GM21717 (cell line): Measurements from ENCODE around the gene SBNO2.

ENCODE experiments used
- ATAC-seq: cut with Tn5 transposase; IDR thresholded peaks from one replicate; pipeline ENCODE4 v1.9.1; 2021; ENCODE audit warnings: mild to moderate bottlenecking, moderate library complexity; ENCODE audit not compliant: unreplicated experiment

The SBNO2 gene, protein sequence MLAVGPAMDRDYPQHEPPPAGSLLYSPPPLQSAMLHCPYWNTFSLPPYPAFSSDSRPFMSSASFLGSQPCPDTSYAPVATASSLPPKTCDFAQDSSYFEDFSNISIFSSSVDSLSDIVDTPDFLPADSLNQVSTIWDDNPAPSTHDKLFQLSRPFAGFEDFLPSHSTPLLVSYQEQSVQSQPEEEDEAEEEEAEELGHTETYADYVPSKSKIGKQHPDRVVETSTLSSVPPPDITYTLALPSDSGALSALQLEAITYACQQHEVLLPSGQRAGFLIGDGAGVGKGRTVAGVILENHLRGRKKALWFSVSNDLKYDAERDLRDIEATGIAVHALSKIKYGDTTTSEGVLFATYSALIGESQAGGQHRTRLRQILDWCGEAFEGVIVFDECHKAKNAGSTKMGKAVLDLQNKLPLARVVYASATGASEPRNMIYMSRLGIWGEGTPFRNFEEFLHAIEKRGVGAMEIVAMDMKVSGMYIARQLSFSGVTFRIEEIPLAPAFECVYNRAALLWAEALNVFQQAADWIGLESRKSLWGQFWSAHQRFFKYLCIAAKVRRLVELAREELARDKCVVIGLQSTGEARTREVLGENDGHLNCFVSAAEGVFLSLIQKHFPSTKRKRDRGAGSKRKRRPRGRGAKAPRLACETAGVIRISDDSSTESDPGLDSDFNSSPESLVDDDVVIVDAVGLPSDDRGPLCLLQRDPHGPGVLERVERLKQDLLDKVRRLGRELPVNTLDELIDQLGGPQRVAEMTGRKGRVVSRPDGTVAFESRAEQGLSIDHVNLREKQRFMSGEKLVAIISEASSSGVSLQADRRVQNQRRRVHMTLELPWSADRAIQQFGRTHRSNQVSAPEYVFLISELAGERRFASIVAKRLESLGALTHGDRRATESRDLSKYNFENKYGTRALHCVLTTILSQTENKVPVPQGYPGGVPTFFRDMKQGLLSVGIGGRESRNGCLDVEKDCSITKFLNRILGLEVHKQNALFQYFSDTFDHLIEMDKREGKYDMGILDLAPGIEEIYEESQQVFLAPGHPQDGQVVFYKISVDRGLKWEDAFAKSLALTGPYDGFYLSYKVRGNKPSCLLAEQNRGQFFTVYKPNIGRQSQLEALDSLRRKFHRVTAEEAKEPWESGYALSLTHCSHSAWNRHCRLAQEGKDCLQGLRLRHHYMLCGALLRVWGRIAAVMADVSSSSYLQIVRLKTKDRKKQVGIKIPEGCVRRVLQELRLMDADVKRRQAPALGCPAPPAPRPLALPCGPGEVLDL (N-terminal part only)

DNA sequence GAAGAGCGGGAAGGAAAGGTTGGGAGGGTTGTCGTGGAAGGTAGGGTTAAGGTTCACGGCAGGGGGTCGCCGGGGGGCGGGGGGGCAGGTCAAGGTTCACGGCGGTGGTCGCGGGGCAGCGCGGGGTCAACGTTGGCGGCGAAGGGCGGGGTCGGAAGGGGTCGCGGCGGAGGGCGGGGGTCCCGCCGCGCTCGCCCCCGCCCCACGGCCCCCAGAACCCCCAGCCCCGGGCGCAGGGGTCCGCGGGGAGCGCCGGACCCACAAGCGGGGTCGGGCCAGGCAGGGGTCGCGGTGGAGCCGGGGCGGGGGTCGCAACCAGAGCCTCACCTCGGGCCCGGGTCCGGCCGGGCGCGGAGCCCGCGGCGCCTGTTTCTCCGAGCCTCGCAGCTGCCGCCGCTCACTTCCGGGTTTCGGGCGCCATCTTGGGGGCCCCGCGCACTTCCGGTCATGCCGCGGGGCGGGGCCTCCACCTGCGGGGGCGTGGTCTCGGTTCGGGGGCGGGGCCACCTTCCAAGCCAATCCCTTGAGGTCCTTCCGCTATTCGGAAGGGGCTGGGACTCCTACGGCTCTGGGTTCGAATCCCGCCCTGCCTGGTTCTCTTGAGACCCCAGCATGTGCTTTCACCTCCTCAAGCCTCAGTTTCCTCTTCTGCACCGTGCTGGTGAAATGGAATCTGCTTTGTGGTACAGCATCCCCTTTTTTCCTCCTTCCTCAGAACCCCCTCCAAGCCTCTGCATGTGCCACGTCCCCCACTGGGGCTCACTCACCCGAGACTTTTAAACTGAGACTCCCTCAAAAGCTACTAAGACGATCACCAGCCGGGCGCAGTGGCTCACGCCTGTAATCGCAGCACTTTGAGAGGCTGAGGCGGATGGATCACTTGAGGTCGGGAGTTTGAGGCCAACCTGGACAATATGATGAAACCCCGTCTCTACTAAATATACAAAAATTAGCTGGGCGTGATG, at the start of gene SBNO2:
Gene SBNO2, minus strand, starts transcription at position 424 of the 965 bp plus-strand sequence. CDS start 19,992 bp downstream, outside the sequence.
- no peak for ATAC-seq

DNA sequence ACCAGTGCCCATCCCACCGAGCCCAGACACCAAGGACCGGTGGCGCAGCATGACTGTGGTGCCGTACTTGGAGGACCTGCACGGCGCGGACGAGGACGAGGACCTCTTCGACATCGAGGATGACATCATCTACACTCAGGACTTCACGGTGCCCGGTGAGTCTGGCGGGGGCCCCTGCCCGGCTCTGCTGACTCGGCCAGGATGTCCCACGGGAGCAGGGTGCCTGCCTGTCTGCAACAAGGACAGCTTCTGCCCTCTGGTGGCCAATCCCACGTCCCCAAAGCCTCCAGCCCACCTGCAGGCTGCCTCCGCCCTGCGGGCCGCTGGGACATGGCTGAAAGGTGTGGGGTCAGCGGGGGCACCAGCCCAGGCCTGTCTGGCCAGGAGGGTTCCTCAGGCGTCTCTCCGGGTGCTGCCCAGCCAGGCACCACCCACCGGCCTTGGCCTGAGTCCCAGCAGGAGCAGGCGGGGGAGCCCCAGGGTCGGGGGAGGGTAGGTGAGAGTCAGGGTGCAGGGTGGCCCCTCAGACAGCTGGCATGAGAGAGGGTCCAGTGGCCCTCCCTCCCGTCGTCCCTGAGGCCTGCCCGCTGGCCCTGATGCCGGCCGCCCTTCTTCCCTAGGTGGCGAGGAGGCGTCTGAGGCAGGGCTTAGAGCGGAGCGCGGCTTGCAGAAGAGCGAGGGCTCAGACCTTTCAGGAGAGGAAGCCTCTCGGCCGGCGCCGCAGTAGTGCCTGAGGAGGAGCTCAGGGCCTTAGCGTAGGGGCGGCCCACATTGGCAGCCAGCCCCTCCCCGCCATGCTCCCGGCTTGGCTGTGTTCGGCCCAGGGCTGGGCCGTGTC, 49.2 kb upstream of the SBNO2 start:
- ATAC-seq: no peak

DNA sequence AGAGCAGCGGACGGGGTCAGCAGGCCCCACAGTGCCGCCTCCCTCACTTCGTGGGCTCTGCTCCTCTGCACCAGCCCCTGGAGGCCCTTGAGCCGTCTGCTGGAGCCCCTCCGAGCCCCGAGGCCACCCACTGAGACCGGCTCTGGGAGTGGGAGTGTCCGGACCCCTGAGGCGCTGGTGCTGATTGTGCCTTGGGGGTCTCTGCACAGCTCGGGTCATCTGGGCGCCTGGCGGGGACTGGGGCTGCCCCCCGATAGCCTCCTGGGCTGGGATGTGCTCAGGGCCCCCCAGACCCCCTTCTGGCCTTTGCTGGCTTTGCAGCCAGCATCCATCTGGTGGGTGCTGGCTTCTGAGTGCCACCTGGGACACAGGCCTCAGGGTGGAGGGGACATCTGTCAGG, 48.3 kb upstream of the SBNO2 start:
- ATAC-seq: no peak

DNA sequence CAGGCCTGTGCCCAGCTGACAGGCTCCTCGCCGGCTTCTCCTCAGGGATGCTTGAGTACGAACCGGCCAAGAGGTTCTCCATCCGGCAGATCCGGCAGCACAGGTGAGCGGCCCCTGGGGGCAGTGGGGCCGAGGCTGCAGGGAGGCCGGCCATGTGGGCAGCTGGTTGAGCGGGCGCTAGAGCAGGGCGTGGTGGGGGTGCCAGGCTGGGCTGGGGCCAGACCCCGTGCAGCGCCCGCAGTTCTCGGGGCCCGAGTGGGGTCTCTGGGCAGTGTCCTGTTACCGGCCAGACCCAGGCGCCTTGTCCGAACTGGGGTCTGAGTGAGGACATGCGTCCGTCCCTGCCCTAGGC, 47.8 kb upstream of the SBNO2 start:
- ATAC-seq: no peak

DNA sequence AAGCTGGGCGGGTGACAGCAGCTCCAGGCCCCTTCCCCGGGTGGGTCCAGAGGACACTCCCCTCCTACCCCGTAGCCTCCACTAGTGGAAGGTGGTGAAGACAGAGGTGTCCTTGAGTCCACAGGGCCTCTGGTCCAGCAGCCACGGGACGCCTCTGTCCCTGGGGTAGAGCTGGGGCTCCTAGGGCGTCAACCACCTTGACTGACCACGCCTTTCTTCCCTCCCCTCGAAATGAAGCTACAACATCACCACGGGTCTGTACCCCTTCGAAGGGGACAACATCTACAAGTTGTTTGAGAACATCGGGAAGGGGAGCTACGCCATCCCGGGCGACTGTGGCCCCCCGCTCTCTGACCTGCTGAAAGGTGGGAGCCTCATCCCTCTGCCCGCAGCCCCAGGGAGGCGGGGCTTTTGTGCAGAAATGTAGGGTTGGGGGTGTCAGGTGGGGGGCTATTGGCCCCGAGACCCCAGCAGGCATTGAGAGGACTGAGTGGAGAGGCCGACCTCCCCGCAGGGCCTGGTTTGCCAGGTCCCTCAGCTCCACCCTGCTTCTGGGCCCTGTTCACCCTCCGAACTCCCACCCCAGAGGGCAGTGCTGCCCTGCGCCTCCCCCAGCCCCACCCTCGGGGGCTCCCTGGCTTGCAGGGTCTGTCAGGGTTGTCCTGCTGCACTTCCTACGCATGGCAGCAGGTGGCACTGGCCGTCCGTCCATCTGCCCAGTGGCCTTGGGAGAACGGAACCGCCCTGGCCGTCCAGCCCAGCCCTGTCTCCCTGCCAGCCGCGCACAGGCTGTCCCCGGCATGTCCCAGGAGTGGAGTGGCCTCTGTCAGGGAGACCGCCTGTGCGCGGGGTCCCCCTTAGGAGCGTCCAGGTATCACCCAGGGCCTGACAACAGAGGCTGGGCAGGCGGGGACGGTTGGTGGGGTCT, 47.2 kb upstream of the SBNO2 start:
- no peak for ATAC-seq

DNA sequence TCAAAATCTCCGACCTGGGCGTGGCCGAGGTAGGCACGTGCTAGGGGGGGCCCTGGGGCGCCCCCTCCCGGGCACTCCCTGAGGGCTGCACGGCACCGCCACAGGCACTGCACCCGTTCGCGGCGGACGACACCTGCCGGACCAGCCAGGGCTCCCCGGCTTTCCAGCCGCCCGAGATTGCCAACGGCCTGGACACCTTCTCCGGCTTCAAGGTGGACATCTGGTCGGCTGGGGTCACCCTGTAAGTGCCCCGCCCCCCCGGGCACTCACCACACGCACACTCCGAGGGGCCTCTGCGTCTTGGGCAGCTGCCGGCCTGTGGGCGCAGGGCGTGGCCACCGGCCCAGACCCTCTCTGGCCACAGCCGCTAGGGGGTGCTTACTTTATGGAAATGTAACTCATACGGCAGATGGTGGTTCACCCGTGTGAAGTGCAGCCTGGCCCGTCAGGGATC, 46.4 kb upstream of the SBNO2 start:
- no peak for ATAC-seq

DNA sequence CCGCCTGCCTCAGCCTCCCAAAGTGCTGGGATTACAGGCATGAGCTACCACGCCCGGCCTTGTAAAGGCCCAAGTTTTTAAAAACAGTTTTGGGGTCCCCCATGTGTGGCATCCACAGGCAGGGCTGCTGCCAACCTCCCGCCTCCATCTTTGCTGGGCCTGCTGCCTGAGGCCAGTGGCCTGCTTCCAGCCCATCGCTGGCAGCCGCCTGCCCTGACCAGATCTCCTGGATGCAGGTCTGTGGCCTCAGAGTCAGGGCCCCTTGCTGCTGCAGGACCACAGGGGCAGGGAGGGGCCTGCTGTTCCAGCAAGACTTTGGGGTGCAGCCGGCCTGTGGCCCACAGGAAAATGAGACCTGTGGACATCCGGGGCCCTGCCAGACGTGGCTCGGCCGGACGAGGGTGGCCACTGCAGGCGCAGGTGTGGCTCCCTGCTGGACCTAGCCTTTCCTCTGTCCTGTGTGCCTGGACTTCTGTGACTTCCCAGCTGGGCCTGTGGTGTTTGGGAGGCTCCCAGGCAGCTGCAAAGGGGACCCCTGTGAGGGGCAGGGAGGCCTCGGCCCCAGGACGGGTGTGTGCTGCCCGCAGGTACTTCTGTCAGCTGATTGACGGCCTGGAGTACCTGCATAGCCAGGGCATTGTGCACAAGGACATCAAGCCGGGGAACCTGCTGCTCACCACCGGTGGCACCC, 45.9 kb upstream of the SBNO2 start:
- no peak for ATAC-seq

DNA sequence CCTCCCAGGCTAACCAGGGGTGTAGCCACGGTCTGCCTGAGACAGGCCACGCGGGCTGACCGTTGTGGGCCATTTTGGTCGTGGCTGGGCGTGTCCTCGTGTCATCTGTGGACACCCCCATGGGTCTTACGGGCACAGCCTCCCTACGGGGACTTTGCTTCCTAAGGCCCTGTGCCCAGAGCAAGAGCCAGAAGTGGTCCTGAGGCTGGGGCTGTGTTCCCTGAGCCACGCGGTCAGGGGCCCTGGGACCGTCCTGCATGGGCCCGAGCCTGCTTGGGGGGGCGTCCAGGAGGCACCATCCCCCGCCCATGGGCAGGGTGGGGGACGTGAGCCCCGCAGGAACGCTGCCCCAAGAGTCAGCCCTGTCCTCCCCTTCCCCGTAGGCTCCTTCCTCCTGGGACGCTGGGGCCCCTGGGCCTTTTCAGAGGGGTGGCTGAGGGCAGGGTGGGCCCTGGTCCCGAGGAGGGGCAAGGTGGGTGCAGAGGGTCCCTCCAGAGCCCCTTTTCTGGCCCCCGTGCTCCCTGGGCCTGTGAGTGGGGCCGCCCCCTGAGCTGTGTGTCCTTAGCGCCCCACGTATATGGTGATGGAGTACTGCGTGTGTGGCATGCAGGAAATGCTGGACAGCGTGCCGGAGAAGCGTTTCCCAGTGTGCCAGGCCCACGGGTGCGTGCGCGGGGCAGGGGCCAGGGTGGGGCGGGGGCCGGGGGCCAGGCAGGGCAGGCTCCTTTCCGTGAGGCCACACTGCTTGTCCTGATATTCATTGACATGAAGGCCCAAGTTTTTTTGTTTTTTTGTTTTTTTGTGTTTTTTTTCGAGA, 44.9 kb upstream of the SBNO2 start:
- no peak for ATAC-seq

DNA sequence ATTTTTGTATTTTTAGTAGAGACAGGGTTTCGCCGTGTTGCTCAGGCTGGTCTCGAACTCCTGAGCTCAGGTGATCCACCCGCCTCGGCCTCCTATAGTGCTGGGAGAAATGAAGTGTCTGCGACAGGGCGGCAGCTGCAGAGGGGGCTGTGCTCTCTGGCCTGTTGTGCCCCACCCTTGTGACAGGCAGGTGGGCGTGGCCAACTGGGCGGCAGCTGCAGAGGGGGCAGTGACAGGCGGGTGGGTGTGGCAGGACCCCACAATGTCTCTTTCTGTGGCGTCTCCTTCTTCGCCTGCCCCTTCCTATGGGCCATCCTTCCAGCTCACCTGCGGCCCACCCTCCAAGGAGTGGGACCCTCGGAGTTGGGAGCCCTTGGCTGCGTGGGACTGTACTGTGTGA, 43.3 kb upstream of the SBNO2 start:
- ATAC-seq: no peak

DNA sequence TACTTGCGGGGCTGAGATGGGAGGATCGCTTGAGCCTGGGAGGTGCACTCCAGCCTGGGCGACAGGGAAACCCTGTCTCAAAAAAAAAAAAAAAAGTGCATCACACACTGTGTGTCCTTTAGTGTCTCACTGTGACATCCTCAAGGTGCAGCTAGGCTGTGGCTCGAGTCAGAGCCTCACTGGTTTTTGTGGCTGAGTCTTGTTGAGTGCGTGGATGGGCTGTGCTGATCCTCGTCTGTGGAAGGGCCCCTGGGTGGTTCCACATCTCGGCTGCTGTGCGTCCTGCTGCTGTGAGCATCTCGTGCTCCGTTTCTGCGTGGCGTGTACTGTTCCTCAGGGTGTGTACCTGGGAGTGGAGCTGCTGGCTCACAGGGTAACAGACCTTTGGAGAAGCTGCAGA, 42.7 kb upstream of the SBNO2 start:
- ATAC-seq: no peak

DNA sequence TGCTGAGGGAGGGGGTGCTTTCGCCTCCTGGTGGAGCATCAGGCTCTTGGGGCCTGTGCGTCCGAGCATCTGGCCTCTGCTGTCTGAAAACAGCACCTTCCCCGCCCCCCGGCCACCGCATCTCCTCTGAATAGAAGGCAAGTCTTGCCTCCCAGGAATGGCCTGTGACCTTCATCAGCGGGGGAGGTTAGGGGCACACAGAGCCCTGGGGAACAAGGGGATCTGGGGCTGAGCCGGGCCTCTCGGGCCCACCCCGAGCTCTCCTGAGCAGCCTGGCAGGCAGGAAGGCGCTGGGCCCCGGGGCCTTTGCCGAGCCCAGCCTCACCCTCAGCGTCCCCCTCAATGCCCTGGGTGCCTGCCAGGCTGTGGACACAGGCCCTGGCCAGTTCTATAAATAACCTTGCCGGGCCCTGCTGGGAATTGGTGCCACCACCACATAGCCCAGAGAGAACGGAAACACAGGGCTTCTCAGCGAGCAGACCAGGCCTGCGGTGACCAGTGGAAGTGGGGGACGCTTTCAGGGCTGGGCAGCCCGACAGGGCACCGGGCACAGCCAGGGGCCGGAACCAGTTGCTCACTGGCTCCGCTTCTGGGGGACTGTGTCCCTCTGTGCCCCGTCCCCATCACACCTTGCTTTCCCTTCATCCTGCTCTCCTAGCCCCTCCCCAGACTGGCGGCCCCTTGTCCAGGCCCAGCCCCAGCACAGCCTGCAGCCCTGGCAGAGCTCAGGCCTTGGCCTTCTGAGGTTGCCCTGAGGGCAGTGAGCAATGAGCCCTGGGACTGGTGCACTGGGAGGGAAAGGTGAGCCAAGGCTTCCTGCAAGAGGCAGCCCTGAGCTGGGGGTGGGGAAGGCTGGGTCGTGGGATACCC, 41.0 kb upstream of the SBNO2 start:
- ATAC-seq: no peak

DNA sequence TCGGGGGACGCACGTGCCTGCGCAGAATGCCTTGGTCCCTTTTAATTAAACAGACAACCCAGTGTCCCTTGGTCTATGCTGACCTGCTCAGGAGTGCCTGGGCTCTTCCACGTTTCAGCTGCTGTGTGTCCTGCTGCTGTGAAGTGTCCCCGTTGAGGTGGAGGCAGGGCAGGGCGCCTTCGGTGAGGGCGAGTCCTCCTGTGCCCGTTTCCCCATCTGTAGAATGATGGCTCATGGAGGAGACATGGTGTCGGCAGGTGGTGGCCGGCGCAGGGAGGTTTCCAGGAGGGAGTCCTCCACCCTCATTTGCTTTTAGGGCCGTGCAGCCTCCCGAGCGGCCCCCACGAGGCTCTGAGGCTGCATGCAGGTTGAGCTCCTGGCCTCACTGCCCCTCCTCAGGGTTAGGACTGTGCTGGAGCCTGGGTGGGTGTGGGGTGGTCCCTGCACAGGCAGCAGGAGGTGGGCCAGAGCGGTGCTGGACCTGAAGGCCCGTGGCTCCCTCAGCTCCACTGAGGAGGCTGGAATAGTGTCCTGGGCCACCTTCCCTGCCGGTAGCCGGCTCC, 40.3 kb upstream of the SBNO2 start:
- ATAC-seq: no peak

DNA sequence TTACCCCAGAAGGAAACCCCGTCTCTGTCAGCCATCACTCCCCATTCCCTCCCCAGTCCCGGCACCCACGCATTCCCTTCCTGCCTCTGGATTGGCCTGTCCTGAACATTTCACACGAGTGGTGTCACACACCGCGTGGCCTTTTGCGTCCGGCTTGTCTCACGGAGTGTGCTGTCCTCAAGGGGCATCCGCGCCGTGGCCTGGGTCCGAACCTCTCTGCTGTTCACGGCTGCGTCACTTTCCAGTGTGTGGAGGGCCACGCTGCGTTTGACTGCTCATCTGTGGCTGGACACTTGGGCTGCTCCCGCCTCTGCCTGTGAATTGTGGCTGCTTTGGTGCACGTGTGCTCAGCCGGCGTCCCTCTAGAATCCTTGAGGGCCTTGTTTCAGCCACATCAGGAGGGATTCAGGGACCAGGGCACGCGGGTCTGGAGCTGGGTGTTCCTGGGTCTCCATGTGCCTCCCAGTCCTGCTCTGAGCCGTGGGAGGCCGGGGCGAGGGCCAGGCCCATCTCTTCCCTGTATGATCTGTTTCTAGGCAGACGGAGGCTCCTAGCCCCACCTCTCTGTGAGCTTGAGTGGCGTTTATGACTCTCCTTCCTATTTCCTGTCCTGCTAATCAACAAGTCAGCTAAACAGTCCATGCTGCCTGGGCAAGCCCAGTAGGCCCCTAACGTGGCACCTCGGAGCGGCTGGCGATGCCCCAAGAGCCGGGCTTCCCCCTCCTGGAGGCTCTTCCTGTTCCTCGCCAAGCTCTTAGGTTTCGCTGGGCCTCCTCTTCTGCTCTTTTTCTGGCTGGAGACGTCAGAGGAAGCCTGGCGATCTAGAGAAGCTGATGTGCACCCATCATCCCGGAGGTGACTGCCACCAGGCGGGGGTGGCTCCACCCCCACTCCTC, 39.6 kb upstream of the SBNO2 start:
- no peak for ATAC-seq

DNA sequence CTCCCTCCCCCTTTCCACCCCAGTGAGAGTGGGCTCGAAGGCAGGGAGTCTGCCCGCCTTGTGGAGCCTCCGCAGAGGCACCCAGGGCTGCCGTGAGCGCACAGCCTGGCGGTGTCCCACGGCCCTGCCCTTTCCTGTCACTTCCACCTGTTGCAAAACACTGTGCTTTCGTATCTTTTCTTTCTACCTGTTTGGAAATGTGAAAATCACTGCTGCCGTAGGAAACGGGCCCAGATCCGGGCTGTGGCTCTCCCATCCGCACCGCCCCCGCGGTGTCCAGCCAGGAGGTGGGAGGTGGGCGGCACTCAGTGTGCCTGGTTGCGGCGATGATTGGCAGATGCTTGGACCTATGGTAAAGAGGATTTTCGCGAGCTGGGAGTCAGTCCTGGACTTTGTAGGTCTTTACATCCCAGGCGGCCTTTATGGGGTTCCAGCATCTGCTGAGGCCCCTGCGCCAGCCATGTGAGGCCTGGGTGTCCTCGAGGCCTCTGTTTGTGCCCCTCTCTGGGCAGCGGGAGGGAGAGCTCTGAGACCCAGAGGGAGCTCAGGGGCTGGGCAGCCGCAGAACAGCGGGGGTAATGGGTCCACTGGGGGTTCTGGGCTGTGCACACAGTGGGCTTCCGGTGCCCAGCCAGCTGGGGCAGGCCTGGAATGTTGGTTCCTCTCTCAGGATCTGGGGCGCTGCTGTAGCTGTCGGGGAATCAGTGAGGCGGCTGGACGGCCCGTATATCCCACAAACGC, 37.6 kb upstream of the SBNO2 start:
- no peak for ATAC-seq
